Activated T-cell treated with anti-CD3 and anti-CD28 coated beads, Interleukin-2, amount 50 U/mL, for 48 hours (primary cell): Measurements from ENCODE around the gene WLS.
"Not testable (repeated sequence)": the region's sequence is repeated elsewhere in the genome, so short reads cannot be mapped to it uniquely, and the experiment has no call there.

Experiments
- DNase-seq, 2 experiments: peaks; one replicate each; pipeline ENCODE4 v3.0.0-alpha.2; 2020

Gene WLS

DNA sequence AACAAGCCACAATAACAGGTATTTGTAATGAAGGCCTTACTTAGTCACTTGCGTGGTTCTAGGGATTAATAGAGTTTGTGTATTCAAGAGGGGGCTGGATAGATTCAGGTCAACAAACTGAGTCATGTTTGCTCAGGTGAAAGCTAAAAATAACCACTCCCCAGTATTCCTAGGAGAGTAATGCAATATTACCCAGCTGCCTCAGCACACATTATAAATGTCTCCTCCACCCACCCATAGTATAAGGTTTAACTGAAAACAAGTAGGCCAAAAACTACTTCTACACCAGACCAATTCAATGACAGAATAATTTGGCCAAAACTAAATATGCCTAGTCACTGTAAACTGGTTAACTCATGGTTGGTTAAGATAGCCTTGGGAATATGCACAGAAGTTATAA lies 34.4 kb downstream of the WLS start:
- DNase-seq, result no peak

DNA sequence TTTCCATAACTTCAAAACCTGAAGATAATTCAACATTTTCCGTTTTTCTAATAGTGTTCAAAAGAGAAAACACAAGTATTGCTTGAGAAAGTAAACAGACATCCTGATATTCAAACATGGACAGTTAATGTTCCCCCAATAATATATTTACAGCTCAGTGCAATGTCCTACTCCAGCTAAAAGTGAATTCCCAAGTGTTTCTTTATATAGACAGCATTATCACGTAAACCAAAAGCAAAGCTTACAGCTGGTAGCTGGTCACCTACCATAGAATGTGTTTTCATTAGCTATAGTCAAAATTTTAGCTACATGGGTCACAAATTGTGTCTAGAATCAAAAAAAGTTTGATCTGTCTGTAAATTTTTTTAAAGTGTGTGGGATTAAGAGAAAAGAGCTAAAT lies 34.9 kb downstream of the WLS start:
- DNase-seq, result no peak

DNA sequence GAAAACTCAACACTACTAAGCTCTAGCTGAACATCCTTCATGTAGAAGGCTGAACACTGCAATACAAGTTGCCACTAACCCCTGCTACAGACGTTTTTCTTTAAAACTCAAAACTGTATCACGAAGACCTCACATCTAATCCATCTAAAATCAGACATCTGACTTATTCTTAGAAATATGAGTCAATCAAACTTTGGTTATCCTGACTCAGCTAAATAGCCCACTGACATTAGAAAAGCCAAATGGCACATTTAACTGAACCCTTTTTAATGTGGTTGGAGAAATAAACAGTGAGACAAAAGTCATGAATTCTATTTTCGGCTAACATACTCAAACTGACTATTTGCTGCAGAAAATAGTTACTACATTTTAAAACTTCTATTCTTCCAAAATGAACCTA lies 35.6 kb downstream of the WLS start:
- DNase-seq, result no peak

DNA sequence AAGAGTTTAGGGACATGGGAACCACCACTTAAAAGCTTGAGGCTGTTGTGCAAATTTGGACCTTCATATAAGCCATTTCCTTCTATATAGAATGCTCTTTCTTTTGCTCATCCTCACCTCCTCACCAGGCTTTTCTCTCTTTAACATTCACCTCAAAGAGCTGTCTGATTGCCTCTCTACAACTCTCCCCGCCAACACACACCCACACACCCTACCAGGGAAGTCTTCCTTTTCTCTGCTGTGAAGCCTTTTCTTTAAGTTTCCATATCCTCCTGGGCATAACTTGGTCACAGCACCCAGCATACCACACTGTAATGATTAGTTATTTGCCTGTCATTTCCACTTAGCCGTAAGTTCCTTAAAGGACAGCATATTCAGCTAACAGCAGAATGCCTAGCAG lies 40.6 kb downstream of the WLS start:
- no peak for DNase-seq

DNA sequence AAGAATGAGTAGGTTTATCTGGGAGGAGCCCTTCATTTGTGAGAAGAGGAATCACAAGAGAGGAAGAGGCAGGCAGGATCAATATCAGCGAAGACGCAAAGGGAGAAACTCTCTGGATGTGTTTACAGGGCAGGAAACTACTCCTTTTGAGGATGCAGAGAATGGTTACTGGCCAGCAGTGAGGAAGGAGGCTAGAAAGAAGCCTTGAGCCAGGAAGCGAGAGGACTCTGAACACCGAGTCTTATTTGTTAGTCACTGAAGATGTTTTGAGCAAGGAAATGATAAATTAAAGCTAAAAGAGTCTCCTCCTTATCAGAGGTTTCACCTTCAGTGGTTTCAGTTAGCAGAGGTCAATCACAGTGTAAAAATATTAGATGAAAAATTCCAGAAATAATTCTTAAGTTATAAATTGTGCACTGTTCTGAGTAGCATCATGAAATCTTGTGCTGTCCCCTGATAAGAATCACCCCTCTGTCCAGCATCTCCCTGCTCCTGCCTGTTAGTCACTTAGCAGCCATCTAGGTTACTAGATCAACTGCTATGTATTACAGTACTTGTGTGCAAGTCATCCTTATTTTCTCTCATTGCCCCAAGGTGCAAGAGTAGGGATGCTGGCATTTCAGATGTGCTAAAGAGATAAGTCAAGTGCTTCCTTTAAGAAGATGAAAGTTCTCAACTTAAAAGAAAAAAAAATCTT lies 43.5 kb downstream of the WLS start:
- DNase-seq, result no peak

DNA sequence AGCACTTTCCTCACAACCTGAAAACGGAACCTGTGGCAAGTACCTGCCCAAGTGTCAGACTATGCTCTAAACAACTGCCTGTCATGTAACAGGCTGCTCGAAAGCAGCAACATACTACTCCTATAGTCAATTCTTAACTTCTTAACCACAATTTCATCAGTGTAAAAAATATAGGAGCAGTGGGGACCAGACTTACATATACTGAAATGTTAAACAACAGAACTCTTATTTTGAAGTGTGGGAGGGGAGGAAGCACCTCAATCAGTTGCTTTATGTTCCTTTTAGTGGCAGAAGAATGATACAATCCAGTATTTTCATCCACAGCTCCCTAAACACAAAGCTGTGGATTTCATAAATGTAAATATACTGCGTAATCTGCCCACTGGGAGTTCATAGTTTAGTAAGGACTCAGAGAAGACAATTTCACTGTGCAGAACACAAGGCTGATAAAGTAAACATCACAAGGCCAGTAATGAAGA lies 44.2 kb downstream of the WLS start:
- no peak for DNase-seq

DNA sequence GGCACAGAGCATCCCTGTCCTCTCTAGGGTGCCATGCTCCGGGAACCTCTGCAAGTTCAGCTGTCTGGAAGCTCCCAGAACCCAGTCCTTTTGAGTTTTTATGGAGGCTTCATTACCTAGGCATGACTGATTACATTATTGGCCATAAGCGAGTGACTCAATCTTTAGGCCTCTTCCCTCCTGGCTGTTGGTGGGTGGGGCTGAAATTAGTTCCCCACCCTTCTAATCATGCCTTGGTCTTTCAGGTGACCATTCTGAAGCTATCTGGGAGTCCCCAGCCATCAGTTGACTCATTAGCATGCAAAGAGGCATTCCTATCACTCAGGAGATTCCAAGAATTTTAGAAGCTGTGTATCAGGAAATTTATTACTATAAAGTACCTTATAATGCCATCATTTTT lies 46.6 kb downstream of the WLS start:
- DNase-seq, result no peak

DNA sequence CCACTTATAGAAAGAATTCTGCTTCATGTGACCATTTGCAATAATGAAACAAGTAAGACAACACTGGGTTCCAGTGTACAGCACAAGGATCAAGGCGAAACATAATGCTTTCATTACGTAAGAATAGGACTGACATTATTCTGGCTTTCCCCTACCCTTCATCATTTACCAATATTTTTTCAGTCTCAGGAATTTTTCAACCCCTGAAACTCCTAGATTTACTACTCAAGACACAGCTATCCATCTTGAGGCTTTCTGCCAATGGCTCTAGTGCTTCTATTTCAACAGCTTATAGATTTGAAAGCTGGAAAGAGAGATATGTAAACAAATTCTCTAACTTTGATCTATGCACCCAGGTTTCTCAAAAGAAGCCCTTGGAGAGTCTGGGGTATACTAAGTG lies 48.4 kb downstream of the WLS start:
- no peak for DNase-seq

DNA sequence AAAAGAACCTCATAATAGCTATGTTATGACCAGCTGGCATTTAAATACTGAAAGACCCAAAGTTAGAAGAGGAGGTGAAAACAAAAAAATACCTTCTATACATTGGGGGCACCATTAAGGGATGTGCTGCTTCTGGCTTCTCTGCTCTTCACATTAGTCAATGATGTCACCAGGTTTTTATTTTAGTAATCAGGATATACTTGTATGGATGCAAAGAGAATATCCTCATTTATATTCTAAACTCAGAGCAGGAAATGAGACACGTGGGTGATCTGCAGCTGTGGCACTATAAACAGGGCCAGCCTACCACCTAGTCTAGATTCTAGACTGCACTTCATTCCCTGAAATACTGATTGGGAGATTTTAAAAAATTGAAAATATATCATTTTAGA lies 51.2 kb downstream of the WLS start:
- DNase-seq, result no peak

DNA sequence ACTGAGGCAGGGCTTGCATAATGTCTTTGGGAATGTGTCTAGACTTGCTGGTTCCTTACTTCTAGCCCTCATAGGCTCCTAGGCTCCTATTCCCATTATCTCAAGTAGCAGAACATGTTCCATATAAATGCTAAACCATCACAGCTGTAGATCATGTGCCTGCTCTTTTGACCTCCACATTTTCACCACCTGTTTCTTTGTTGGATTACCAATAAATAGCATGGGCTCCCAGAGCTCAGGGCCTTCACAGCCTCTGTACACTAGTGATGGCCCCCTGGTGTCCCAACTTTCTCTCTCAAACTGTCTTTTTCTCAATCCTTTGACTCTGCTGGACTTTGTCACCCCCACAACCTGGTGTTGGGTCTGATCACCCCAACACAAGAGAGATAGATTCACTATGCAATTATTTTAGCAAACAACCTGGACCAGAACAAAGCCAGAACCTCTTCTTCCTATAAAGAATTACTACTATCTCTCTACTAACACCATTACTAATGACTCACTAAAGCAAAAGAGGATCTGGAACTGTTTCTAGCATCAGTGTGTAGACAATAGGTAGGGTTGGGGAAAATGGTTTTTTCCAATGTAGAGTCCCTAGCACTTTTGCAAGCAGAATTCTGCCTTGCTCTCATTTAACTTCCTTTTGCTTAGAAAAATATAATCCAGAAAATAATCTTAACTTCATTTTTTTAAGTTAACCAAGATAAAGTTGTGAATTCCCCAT lies 51.7 kb downstream of the WLS start:
- DNase-seq, result no peak

DNA sequence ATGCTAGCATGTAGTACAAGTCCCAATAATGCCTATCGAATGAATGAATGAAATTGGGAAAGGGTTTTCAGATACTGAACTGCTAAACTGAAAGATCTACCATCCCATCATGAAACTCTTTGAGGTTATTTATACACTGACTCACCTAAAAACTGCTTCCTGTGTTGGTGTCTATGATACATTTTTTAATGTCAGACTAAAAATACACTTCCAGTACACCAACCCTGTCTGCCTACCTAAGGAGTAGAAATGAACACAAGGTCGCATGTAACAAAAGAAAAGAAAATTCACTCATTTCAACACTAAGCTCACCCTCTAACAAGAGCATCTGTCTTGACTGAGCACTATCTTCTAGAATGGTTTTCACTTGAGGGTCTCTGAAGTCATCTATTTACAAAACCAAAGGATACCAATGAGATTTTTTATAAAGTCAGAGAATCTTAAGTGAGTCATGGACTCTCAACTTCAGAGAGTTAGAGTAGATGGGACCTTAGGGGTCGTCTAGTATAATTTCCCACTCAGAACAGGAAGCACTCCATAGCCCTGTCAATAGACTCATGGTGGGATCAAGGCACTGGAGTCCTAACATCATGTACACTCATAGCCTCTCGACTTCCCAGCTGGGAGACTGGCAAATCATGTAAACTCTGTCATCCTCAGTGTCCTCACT lies 53.4 kb downstream of the WLS start:
- no peak for DNase-seq

DNA sequence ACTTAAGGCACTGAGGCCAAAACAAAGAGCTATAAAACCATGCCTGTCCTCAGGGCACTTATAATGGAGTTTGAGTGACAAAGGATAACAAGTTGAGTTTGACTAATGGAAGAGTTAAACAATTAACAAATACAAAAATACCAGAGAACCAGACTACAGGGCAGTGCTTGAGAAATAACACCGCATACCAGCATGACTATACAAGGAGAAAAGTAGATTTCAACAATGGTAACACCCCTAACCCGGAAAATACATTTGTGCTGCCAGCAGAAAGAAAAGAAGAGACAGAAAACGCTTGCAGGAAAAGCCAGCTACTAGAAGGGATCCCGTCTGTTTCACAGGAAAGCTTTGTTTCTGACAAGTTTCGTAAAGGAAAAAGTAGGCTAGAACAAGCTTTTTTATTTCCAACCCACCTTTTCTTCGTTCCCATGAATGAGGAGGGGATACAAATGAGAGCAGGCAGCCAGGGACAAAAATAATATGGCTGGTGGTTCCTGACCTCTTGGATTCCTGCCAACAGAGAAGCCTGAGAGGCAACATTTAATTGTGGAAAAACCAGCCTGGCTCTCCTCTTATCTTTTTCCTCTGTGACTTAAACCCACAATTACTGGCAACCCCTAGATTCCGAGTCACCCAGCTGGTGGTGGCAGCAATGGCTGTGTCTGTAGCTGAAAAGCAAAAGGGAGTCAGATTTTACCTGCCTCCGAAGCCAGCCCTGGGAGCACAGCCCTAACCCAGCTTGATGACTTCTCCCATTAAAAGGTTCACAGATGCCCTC lies 56.5 kb downstream of the WLS start:
- DNase-seq, result no peak

DNA sequence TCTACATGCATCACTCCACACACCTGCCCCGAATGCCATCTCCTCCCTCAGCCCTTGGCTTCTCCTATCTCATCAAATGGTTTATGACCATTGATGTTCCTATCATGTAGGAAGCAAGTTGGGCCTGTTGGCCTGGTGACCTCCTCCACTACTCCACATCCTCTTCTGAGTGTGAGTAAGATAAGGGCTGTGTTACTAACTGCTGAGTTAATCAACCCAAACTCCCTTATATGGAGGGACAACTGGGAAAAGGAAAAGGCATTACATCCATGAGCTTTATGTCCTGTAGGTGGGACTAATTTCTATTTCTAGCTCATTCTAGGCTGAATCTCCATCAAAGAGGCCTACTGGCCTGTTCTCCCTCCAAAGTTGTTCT lies 57.6 kb downstream of the WLS start:
- no peak for DNase-seq

DNA sequence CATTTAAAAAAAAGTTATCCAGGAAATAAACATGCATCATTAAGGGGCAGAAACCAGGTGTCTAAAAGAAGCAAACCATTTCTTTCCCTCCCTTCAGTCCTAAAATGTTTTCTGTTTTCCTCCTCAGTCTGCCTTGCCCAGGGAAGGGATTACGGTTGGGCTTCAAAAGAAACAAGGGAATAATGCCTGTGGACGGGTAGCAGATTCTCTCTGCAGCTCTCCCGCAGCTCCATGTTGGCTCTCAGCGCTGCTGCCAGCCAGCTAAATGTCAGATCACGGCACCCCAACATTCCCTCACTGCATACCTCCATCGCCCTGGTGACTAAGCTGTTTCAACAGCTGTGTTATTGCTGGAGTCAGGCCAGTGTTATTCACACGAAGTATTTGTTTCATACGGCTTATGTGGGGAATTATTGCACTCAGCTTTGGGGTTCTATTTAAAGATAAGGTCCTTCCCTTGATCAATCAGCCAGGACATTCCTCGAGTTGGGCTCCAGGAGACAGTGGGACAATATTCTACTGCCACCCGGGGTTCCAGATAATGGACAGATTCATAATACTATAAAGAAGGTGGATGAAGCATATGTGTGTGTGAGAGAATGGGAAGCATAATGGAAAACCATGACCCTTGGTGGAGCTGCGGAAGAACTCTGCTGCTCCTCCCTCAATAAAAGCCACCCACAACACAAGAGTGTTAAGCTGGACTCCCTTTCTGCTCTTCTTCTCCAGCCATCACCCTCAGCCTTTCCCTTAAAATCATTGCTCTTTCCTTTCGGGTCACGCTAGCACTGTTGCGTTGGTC lies 58.2 kb downstream of the WLS start:
- DNase-seq, result no peak

DNA sequence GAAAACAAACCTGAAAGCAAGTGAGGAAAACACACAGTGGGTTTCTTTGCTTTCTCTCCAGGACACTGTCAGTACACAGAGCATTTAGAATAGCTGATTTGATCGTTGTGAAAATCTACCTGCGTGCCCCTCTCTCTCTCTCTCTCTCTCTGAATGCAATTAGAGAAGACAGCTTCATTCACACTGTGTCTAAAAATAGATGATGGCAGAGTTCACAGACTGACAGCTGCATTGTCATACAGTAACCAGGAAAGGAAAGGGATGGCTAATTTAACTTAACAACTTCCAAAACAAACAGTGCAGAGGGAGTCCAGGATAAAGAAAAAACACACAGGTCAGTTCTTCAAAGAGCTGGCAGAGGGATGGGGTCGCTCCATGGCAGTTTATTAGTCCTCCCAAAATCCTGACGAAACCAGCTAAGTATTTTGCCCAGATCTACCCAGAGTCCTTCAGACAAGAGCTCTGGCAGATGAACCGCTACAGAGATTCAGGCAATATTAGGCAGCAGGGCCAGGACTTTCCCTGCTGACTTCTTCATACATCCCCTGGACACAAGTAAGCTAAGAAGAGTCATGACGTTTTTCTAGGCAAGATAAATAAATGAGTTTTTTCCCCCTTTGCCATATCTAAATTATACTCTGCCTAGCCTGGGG lies 58.9 kb downstream of the WLS start:
- DNase-seq, result no peak

DNA sequence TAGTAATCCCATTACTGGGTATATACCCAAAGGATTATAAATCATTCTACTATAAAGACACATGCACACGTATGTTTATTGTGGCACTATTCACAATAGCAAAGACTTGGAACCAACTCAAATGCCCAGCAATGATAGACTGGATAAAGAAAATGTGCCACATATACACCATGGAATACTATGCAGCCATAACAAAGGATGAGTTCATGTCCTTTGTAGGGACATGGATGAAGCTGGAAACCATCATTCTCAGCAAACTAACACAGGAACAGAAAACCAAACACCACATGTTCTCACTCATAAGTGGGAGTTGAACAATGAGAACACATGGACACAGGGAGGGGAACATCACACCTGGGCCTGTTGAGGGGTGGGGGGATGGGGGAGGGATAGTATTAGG lies 60.5 kb downstream of the WLS start:
- not testable (repeated sequence) for DNase-seq

DNA sequence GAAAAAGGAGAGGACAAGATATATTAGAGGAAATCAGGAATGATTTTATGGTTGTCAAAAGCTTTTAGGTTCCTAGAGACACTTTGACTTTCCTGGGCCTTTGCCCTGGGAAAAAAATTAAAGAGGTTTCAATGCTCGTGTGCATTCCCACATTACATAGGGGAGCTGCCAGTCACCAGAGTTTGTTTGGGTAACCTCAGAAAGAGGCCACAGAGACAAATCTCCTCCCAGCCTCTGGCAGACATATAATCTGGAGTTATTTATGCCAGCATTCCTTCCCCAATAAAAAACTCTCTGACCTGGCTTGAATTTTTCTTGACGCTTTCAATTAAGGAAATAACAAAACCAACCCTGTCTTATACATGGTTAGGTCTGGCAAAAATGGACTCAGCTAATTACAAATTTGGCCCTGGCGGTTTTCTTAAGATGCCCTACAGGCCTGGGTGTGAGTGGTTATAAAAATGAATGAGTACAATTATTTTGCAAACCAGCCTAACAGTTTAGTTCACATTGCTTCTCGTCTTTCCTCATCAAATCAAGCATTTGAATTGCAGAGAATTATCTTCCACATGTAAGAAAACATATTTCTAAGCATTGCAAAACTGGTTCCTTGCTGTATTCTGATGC lies 63.7 kb downstream of the WLS start:
- no peak for DNase-seq

DNA sequence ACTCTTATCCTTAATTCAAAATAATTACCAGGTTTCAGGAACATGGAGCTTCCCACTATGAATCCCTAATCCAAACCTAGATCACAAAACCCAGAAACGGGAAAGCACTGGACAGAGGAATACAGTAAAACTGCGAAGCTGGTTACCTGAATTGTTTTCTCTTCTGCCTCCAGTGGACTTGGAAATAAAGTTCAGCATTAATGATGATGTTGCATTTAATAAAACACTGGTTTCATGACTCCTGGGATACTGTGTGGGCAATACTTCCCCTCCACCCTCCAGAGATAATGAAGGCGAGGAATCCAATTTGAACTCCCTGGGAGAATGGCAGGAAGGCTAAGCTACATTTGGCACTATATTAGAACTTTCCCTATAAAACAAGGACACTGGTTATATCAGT lies 65.1 kb downstream of the WLS start:
- DNase-seq, result no peak

DNA sequence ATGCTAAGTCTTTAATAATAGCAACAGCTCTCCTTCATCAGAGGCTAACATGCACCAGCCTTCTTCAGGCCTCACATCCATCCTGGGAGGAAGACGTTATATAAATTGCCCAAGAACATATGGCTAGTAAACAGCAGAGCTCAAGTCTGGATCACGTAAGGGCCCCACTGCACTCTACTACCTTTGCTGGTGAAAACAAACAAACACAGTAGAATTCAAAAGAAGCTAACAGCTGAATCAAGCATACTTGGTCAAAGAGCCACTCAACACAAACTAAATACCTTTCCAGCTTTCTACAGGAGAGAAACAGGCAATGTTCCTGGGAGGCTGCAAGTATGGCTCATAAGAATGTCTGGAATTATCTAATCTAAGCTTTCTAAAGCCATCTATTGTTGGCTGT lies 66.0 kb downstream of the WLS start:
- no peak for DNase-seq

DNA sequence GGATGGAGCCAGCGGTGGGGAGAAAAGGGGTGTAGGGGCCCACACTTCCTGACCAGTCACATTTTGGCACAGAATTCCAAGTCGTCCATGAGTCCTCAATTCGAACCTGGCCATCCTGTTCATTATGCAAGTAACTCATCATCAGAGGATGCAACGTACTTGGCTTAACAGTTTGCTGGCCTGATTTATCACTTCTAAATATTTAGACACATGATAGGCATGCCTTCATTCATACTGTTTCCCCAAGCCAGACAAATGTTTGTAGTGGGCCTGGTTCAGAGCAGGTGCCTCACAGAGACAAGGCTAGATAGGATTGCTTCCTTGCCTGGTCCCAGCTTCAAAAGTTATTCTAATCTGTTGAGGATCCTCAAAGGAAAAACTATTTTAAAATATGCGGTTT lies 66.7 kb downstream of the WLS start:
- no peak for DNase-seq

DNA sequence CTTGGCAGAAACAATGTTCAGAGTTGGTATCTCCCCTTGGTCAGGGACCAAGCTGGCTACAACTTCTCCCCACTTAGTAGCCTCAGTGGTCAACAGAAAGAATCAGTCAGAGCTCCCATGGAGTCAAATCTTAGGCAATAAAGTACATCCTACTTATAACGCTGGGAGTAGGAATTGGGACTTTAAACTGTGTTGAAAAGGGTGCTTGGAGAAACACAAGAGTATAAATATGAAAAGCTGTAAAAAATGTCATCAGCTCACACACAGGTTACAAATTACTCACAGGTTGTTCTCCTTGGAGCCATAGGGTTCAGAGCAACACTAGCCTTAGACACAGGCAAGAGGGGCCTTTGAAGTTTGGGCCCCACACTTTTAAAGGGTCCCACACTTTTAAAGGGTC lies 67.4 kb downstream of the WLS start:
- DNase-seq, result no peak

DNA sequence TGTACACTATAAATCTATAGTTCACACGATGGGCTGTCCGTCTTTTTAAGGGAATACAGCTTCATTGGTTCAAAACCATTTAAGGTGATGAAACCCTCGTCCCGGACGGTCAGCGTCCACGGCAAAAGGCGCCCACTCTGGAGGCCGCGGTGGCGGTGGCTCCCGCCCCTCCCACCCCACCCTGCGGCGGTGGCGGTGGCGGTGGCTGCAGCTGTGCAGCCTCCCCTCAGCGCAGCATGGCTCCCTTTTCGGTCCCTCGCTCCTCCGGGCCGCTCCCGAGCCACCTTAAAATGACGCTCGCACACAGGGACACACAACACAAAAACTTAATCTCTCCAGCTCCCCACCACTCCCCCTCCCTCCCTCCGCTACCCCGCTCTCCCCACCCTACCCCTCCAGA lies 69.1 kb downstream of the WLS start:
- no peak for DNase-seq
